Measurements from ENCODE around the gene MRAS. TPM values are rescaled to one million over a fixed set of nuclear protein-coding genes. Genes with fewer than 3 reads are reported as not detected.
A peak's percentile ranks its signal among the peaks of the same experiment; 100 is the strongest.

Gene MRAS
- total and polyA plus RNA-seq, 11 donors, result 112 to 413 (median 252) TPM

GRCh38 chr3:138441256-138441655 is 92.9 kb downstream of the MRAS start:
- ATAC-seq, result no peak
- H3K27me3 ChIP-seq, result peaks cover 0 to 2% (median 0%) of the 10 kb centered on the region in 9 donors
- no peaks in the 10 kb centered on the region for H3K36me3 ChIP-seq
- intact Hi-C loops (cut with DNase I), result no loop called here
- peaks cover 0 to 14% (median 1%) of the 10 kb centered on the region in 12 donors for H3K4me1 ChIP-seq
- peak in 1 of 5 donors; percentile 5 for DNase-seq
- no peaks in the 10 kb centered on the region for H3K9me3 ChIP-seq
- no peak overlapping the region for H3K4me3 ChIP-seq
- no peak overlapping the region for H3K27ac ChIP-seq
- WGBS, 4 donors, result 89 to 97% (median 93%) methylated on average over 1 to 2 of the region's 2 CpGs
- TF ChIP-seq CTCF (IDR thresholded peaks at IDR 0.05), result no peak

- H3K36me3 ChIP-seq, result no peaks in the 10 kb centered on the region
- intact Hi-C loops (cut with DNase I), result no loop called here
- H3K4me3 ChIP-seq, result no peak overlapping the region
- H3K27me3 ChIP-seq, result no peaks in the 10 kb centered on the region
- ATAC-seq, result no peak
- no peaks in the 10 kb centered on the region for H3K9me3 ChIP-seq
- peaks cover 0 to 14% (median 1%) of the 10 kb centered on the region in 12 donors for H3K4me1 ChIP-seq
- H3K27ac ChIP-seq, result no peak overlapping the region
- 59 to 74% (median 67%) methylated on average over 2 of the region's 2 CpGs for WGBS, 4 donors
- TF ChIP-seq POLR2A (IDR thresholded peaks at IDR 0.05) (no peak), CTCF (IDR thresholded peaks at IDR 0.05) (no peak)
- DNase-seq, result no peak
Measured at GRCh38 chr3:138441742-138442141, 93.4 kb downstream of the MRAS start.

- no peaks in the 10 kb centered on the region for H3K36me3 ChIP-seq
- intact Hi-C loops (cut with DNase I), result no loop called here
- H3K9me3 ChIP-seq, result no peaks in the 10 kb centered on the region
- TF ChIP-seq CTCF (IDR thresholded peaks at IDR 0.05) (no peak), POLR2A (IDR thresholded peaks at IDR 0.05) (no peak)
- 76 to 81% (median 79%) methylated on average over 5 of the region's 5 CpGs for WGBS, 4 donors
- no peak overlapping the region for H3K27ac ChIP-seq
- no peak overlapping the region for H3K4me3 ChIP-seq
- no peaks in the 10 kb centered on the region for H3K27me3 ChIP-seq
- peaks cover 0 to 14% (median 1%) of the 10 kb centered on the region in 12 donors for H3K4me1 ChIP-seq
- no peak for ATAC-seq
- DNase-seq, result no peak
Measured at GRCh38 chr3:138442433-138442832, 94.1 kb downstream of the MRAS start.

GRCh38 chr3:138443091-138443490 is 94.7 kb downstream of the MRAS start:
- intact Hi-C loops (cut with DNase I), result no loop called here
- ATAC-seq (no peak), DNase-seq (peak in 1 of 5 donors; percentile 3)
- whole genome bisulfite sequencing, 4 donors, result 67 to 79% (median 75%) methylated on average over 2 of the region's 2 CpGs
- no peaks in the 10 kb centered on the region for H3K27me3 ChIP-seq
- no peaks in the 10 kb centered on the region for H3K9me3 ChIP-seq
- peaks cover 0 to 14% (median 1%) of the 10 kb centered on the region in 12 donors for H3K4me1 ChIP-seq
- no peak overlapping the region for H3K27ac ChIP-seq
- H3K4me3 ChIP-seq, result no peak overlapping the region
- TF ChIP-seq CTCF (IDR thresholded peaks at IDR 0.05) (no peak), POLR2A (IDR thresholded peaks at IDR 0.05) (no peak)
- H3K36me3 ChIP-seq, result no peaks in the 10 kb centered on the region
